Tibial artery (tissue), 4 donors: ENCODE measurements around the gene ING3.

Source experiments
- DNase-seq, 2 donors: peaks; one replicate each; pipeline ENCODE4 v3.0.0-alpha.2; 2019
- H3K27ac ChIP-seq, 2 donors: fragments of 200-600 bp; sonication (generic) in 1 of 2; 1 replicate in 1 of 2; 2 replicates in 1 of 2; pipeline ENCODE4 v1.5.1; 2018 to 2019; ENCODE audit warnings: mild to moderate bottlenecking in 1 of 2
- H3K27me3 ChIP-seq, 2 donors: fragments of 200-600 bp; sonication (generic) in 1 of 2; one replicate each; pipeline versions ENCODE4 v1.5.1 to v1.6.0; 2016 to 2019
- H3K36me3 ChIP-seq, 3 donors: fragments of 200-600 bp; sonication (generic) in 2 of 3; one replicate each; pipeline ENCODE4 v1.5.1; 2016 to 2019; ENCODE audit warnings: mild to moderate bottlenecking in 2 of 3
- H3K4me1 ChIP-seq, 4 donors: fragments of 200-600 bp; sonication (generic) in 2 of 4; 1 replicate in 3 of 4; 2 replicates in 1 of 4; pipeline ENCODE4 v1.5.1; 2016 to 2019
- H3K4me3 ChIP-seq, 2 donors: fragments of 200-600 bp; sonication (generic) in 1 of 2; 1 replicate in 1 of 2; 2 replicates in 1 of 2; pipeline ENCODE4 v1.5.1; 2018 to 2019; ENCODE audit warnings: mild to moderate bottlenecking in 2 of 2
- H3K9me3 ChIP-seq, 3 donors: fragments of 200-600 bp; sonication (generic) in 1 of 3; one replicate each; pipeline ENCODE4 v1.5.1; 2016 to 2019
- intact Hi-C: fragments of 100-400 bp; cut with DNase I; formaldehyde crosslinking; loops from one replicate; pipeline ENCODE4 v1.15.0; 2023; ENCODE audit warnings: low total_unique reads
- TF ChIP-seq, protein P1 (sequence below), 2 experiments: fragments of 200-600 bp in 1 of 2; fragments of 450-650 bp in 1 of 2; IDR thresholded peaks; one replicate each; pipeline ENCODE4 v1.5.1; 2017 to 2019; ENCODE audit warnings: antibody characterized with exemption in 2 of 2, mild to moderate bottlenecking in 1 of 2, moderate library complexity in 1 of 2

Gene ING3

DNA sequence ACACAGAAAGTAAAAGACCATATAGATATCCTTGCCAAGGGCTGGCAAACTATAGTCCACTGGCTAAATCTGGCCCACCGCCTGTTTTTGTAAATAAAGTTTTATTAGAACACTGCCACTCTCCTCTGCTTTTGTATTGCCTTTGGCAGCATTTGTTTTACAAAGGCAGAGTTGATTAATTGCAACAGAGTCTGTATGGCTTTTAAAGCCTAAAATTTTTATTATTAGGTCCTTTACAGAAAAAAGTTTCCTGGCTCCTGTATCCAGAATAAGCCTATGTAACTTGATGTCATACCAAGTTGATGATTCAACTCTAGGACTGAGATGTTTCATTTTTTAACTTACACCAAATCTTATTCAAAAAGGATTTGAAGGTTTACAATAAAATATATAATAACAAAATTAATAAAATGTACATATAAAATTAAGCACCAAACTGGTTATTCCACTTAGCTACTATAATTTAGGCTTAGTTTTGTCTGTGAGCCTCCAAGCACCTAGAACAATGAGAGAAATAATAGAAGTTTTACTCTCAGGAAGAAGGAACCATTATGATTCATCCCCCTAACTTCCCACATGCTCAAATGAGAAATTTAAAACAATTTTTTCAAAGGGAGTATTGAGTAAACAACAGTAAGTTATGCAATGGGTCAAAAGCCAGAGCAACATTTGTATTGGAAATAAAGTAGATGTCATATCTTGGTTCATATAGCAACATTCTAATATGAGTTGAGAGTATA lies 69.8 kb downstream of the ING3 start:
- no peak overlapping the region for H3K4me3 ChIP-seq
- peak overlapping the region; percentile 56 to 74 for H3K27ac ChIP-seq
- peaks cover 0 to 97% (median 46%) of the 10 kb centered on the region in 4 donors for H3K4me1 ChIP-seq
- no peaks in the 10 kb centered on the region for H3K36me3 ChIP-seq
- H3K27me3 ChIP-seq: no peaks in the 10 kb centered on the region
- H3K9me3 ChIP-seq: no peaks in the 10 kb centered on the region
- intact Hi-C loops: no loop called here
- no peak for DNase-seq
- TF ChIP-seq, protein P1, sequence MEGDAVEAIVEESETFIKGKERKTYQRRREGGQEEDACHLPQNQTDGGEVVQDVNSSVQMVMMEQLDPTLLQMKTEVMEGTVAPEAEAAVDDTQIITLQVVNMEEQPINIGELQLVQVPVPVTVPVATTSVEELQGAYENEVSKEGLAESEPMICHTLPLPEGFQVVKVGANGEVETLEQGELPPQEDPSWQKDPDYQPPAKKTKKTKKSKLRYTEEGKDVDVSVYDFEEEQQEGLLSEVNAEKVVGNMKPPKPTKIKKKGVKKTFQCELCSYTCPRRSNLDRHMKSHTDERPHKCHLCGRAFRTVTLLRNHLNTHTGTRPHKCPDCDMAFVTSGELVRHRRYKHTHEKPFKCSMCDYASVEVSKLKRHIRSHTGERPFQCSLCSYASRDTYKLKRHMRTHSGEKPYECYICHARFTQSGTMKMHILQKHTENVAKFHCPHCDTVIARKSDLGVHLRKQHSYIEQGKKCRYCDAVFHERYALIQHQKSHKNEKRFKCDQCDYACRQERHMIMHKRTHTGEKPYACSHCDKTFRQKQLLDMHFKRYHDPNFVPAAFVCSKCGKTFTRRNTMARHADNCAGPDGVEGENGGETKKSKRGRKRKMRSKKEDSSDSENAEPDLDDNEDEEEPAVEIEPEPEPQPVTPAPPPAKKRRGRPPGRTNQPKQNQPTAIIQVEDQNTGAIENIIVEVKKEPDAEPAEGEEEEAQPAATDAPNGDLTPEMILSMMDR (IDR thresholded peaks at IDR 0.05): no peak

DNA sequence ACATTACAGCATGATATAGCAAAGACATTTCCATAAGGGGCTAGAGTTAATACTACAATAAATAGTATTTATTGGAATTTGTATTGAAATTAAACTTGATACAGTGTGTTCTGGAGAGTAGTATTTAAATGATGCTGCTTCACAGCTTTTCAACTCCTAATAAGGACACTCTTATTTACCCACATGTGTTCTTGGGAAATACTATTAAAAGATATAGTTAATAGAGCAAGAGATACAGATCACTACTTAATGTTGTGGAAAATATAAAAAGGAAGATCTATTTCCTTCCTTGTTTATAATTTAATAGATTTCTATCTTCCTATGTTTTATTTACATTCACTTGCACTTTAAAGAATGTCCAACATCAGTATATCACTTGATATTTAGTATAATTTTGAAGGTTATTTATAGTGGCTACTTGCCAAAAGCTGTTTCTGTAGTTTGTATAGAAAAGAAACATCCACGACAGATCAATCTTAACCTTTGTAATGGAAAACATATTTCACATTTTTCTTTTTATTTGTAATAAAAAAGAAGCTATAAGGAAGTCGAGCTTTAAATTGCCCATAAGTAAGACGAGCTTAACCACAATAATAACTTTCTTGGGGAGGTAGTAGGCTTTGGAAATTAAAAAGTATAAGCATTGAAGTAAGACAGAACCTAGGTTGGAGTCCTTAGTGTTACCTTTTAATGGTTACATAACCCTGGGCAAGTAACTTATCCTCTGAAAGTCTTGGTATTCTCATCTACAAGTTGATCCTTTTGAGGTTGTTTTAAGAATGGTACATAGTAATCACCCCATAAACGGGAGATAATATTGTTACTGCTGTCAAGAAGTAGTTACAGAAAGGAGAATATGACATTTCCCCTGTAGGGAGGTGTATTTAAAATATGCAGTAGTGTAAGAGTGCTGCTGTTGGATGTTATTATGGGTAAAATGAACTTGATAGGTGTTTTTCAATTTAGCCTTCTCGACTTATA lies 70.7 kb downstream of the ING3 start:
- Histone ChIP-seq H3K27ac (peak overlapping the region; percentile 56 to 74), H3K27me3 (no peaks in the 10 kb centered on the region), H3K36me3 (no peaks in the 10 kb centered on the region), H3K4me1 (peaks cover 0 to 97% (median 45%) of the 10 kb centered on the region in 4 donors), H3K9me3 (no peaks in the 10 kb centered on the region), H3K4me3 (no peak overlapping the region)
- intact Hi-C loops: no loop called here
- no peak for DNase-seq
- TF ChIP-seq, protein P1 (IDR thresholded peaks at IDR 0.05): no peak

DNA sequence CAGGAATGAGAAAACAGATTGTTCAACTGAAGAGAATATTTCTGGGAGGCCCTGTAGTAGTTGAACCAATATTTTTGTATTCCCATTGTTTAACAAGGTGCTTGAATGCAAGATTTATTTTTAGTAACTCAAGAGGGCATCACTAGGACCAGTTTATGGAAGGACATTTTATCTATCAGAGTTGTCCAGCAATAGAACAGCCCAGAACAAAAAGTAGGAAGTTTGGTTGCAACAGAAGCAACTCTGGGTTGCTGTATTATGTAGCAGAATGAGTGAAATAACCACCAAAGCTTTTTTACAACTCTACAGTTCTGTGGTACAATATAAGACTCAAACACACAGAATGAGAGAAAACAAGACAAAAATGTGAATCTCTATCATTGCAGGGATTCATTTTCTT lies 72.6 kb downstream of the ING3 start:
- H3K4me3 ChIP-seq: no peak overlapping the region
- H3K36me3 ChIP-seq: no peaks in the 10 kb centered on the region
- intact Hi-C loops: no loop called here
- no peaks in the 10 kb centered on the region for H3K9me3 ChIP-seq
- no peak for DNase-seq
- H3K27me3 ChIP-seq: no peaks in the 10 kb centered on the region
- peaks cover 0 to 95% (median 38%) of the 10 kb centered on the region in 4 donors for H3K4me1 ChIP-seq
- H3K27ac ChIP-seq: peak overlapping the region; percentile 74 to 78
- TF ChIP-seq, protein P1 (IDR thresholded peaks at IDR 0.05): no peak

DNA sequence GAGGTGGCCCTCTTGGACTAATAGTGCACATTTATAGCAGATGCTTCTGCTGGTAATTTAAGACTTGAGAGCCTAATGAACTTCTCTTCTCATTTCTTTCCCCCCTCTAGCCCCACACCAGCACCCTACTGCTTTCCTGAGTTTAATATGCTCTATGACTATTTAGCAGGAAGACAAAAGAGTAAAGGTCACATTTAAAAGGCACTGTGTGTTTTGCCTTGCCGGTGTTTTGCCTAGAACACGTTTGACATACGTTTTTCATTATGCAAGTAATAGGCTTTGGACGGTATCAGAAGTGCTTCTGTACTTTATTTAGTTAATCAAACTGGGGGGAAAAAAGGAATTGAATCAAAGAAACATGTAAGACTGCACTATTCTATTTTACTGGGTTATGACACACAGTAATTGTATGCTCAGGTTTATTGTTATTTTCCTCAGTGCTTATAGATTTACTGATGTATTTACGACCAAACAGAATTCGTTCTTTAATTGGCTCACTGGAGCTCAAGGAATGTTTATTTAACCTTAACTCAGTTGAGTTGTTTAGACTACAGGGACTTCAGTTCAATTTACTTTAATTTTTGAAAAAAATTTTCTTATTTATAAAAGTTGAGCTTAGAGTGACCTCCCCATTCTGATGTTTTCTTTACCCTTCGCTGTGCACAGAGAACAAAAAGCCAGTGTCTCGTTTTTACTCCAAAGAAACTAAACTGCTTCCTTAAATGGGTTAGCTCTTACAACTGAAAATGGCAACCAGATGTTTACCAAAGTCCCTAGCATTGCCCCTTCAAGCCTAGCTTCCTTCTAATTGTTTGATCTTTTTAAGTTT lies 73.3 kb downstream of the ING3 start:
- peaks cover 0 to 95% (median 38%) of the 10 kb centered on the region in 4 donors for H3K4me1 ChIP-seq
- no peaks in the 10 kb centered on the region for H3K36me3 ChIP-seq
- TF ChIP-seq, protein P1 (IDR thresholded peaks at IDR 0.05): no peak
- peak overlapping the region; percentile 74 to 78 for H3K27ac ChIP-seq
- DNase-seq: no peak
- H3K9me3 ChIP-seq: no peaks in the 10 kb centered on the region
- no peaks in the 10 kb centered on the region for H3K27me3 ChIP-seq
- intact Hi-C loops: loop anchor here (2.0 kb wide), 1 partner anchor 19 kb away; no protein-coding TSS in a partner anchor
- H3K4me3 ChIP-seq: peak overlapping the region in 1 of 2 donors; percentile 4

DNA sequence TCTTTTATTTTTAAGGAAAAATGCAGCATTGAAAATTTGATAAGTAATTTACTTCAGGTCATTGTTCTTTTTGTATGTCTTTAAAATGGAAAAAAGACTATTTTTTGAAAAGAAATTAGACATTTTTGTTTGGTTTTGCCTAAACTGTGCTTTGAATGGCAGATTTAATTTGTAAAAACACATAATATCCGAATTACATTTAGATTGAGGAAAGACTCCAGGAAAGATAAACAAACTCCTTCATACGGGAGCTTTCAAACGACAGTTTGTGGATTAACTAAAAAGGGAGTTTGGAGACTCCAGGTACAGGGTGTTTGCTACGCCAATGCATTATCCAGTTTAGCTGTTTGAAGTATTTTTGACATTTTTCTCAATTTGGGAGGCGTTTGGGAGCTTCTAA lies 74.0 kb downstream of the ING3 start:
- H3K27me3 ChIP-seq: no peaks in the 10 kb centered on the region
- intact Hi-C loops: loop anchor here (2.0 kb wide), 1 partner anchor 18 kb away; no protein-coding TSS in a partner anchor
- no peaks in the 10 kb centered on the region for H3K9me3 ChIP-seq
- peaks cover 0 to 95% (median 36%) of the 10 kb centered on the region in 4 donors for H3K4me1 ChIP-seq
- H3K36me3 ChIP-seq: no peaks in the 10 kb centered on the region
- H3K27ac ChIP-seq: peak overlapping the region; percentile 74 to 78
- peak overlapping the region in 1 of 2 donors; percentile 4 for H3K4me3 ChIP-seq
- TF ChIP-seq, protein P1 (IDR thresholded peaks at IDR 0.05): no peak
- DNase-seq: no peak
